ENCODE measurements around the gene NTF3.
A peak's percentile ranks its signal among the peaks of the same experiment; 100 is the strongest.

NTF3 gene

DNA sequence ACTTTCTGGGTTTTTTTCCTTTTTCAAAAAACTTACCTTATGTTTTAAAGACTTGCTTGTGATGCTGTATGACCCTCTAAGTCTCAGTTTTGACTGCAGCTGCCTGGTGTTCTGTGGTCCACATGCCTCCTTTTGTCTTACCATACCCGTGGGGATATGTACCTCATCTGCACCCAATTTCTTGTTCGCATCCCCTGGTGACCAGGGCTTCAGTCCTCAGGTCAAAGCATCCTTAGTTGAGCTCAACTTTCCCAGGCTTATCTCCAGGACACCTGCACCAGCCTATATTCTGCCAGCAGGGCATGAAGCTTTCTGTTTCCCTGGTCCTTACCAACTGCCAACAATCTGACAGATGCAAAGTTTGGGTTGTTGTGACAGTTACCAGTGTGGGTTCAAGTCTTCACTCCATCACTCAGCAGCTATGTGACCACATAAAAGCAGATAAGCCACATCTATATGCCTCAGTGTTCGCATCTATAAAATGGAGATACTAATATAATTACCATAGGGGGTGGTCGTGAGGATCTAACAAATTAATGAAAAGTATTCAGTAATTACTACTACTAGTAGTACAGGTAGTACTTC lies 94.0 kb downstream of the NTF3 start:
- no peak for DNase-seq (ENCODE audit: low read depth, low spot score)

DNA sequence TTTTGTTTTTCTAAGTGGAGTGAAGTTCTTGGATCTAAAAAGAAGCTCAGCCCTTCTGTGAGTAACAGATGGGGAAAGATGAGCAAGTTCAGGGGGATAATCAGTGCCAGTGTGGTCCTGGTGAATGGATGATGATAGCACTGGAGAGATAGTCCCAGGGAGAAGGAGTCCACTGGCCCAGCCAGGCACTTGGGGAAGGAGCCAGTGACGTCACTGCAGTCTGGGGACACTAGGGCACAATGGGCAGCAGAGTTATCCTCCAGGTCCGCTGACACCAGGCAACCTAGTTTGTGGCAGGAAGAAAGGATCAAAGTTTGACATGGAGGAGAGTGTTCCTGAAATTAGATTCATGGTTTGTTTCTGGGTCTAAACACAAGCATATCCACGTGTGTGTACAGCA lies 101.5 kb downstream of the NTF3 start:
- no peak for DNase-seq (ENCODE audit: low read depth, low spot score)

DNA sequence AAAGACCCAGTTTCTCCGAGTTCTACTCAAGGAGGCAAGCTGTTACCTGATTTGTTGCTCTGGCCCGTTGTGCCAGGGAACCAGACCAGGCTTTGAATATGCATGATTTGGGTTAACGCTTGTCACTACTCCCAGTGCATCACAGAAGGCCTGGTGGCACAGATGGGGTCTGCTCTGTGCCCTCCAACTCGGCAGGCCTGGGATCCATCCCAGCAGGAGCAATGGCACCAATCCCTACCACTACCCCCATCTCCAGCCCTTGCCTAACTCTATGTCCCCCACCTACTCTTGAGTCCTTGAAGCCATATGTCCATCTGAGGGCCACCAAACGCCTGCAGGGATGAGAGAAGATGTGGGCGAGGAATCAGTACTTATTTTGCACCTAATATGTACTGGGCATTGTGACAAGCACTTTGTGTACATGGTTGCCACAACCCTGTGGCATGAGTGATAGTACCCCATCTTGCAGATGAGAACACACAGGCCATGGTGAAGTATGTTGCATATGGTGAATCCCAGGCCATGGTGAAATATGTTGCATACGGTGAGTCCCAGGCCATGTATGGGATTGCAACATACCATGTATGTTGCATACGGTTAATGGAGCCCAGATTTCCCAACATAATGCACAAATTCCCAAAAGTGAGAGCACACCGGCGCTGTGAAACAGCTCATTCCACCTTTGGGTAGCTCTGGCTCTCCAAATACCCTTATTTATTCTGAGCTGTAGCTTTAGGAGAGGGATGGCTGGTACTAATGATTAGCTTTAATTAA lies 102.7 kb downstream of the NTF3 start:
- no peak for DNase-seq (ENCODE audit: low read depth, low spot score)

- DNase-seq (ENCODE audit: low read depth, low spot score): no peak
These were observed 103.6 kb downstream of the NTF3 start for GRCh38 chr12:5535541-5535940.

- peak; percentile 40 for DNase-seq (ENCODE audit: low read depth, low spot score)
These were observed 105.2 kb downstream of the NTF3 start for GRCh38 chr12:5537026-5537615.

DNA sequence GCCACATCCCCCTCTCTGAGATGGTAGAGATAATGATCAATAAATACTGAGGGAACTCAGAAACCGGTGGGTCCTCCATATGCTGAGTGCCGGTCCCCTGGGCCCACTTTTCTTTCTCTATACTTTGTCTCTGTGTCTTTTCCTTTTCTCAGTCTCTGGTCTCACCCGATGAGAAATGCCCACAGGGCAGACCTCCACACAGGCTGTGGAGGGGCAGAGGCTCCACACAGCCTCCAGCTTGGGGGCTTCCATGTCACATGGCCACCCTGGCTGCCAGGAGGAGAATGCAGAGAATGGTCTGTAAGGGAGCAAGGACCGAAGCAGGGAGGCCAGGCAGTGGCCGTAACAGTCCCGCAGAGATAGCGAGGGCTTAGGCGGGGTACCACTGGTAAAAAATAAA lies 105.9 kb downstream of the NTF3 start:
- DNase-seq (ENCODE audit: low read depth, low spot score): no peak
